ENCODE results near the gene DERA. TPM values are rescaled to one million over a fixed set of nuclear protein-coding genes. Genes with fewer than 3 reads are reported as not detected.

Gene DERA
- total and polyA plus RNA-seq, 2 of the 13 experiments (the other 11 are each of a cell fraction or from before 2014, with no cell fraction given): 24.0 to 51.3 TPM

- TF ChIP-seq TOPORS (CRISPR knock-in tag; IDR thresholded peaks at IDR 0.05) (peak; percentile 70), ZNF562 (CRISPR knock-in tag; IDR thresholded peaks at IDR 0.05; ENCODE audit: borderline replicate concordance) (no peak), ARHGAP35 (CRISPR knock-in tag; IDR thresholded peaks at IDR 0.05; ENCODE audit: borderline replicate concordance) (no peak), KLF12 (CRISPR knock-in tag; IDR thresholded peaks at IDR 0.05; ENCODE audit: borderline replicate concordance) (peak; percentile 44; the same call in 1 of the 2 replicates), ZNF292 (CRISPR knock-in tag; IDR thresholded peaks at IDR 0.05; ENCODE audit: borderline replicate concordance, low read depth) (peak; percentile 47; the same call in 1 of the 2 replicates), PAX8 (CRISPR knock-in tag; IDR thresholded peaks at IDR 0.05; ENCODE audit: borderline replicate concordance) (0 out of 2 replicates have a peak, but pooled peaks have one; percentile 72), NAIF1 (CRISPR knock-in tag; IDR thresholded peaks at IDR 0.05; ENCODE audit: borderline replicate concordance) (peak; percentile 79), TRIM22 (IDR thresholded peaks at IDR 0.05) (no peak), KMT2A (CRISPR knock-in tag; IDR thresholded peaks at IDR 0.05) (peak; percentile 88), ZNF552 (CRISPR knock-in tag; IDR thresholded peaks at IDR 0.05; ENCODE audit: borderline replicate concordance) (peak; percentile 20; the same call in 1 of the 2 replicates), ZFY (CRISPR knock-in tag; IDR thresholded peaks at IDR 0.05) (peak; percentile 92), SNRNP70 (IDR thresholded peaks at IDR 0.05; ENCODE audit: low read depth, low read length) (no peak), RFXANK (CRISPR knock-in tag; IDR thresholded peaks at IDR 0.05) (0 out of 2 replicates have a peak, but pooled peaks have one; percentile 37), YEATS2 (CRISPR knock-in tag; IDR thresholded peaks at IDR 0.05; ENCODE audit: borderline replicate concordance) (peak; percentile 86), FOXO1 (CRISPR knock-in tag; IDR thresholded peaks at IDR 0.05) (peak; percentile 6; the same call in 1 of the 2 replicates), RAD51 (IDR thresholded peaks at IDR 0.05; ENCODE audit: borderline replicate concordance) (no peak), HHEX (CRISPR knock-in tag; IDR thresholded peaks at IDR 0.05) (no peak), MIXL1 (CRISPR knock-in tag; IDR thresholded peaks at IDR 0.05) (no peak)
- TF ChIP-seq, protein P1, sequence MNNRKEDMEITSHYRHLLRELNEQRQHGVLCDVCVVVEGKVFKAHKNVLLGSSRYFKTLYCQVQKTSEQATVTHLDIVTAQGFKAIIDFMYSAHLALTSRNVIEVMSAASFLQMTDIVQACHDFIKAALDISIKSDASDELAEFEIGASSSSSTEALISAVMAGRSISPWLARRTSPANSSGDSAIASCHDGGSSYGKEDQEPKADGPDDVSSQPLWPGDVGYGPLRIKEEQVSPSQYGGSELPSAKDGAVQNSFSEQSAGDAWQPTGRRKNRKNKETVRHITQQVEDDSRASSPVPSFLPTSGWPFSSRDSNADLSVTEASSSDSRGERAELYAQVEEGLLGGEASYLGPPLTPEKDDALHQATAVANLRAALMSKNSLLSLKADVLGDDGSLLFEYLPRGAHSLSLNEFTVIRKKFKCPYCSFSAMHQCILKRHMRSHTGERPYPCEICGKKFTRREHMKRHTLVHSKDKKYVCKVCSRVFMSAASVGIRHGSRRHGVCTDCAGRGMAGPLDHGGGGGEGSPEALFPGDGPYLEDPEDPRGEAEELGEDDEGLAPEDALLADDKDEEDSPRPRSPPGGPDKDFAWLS (CRISPR knock-in tag; IDR thresholded peaks at IDR 0.05; ENCODE audit: borderline replicate concordance): no peak; the same call in 1 of the 2 replicates
- TF ChIP-seq, protein P2, sequence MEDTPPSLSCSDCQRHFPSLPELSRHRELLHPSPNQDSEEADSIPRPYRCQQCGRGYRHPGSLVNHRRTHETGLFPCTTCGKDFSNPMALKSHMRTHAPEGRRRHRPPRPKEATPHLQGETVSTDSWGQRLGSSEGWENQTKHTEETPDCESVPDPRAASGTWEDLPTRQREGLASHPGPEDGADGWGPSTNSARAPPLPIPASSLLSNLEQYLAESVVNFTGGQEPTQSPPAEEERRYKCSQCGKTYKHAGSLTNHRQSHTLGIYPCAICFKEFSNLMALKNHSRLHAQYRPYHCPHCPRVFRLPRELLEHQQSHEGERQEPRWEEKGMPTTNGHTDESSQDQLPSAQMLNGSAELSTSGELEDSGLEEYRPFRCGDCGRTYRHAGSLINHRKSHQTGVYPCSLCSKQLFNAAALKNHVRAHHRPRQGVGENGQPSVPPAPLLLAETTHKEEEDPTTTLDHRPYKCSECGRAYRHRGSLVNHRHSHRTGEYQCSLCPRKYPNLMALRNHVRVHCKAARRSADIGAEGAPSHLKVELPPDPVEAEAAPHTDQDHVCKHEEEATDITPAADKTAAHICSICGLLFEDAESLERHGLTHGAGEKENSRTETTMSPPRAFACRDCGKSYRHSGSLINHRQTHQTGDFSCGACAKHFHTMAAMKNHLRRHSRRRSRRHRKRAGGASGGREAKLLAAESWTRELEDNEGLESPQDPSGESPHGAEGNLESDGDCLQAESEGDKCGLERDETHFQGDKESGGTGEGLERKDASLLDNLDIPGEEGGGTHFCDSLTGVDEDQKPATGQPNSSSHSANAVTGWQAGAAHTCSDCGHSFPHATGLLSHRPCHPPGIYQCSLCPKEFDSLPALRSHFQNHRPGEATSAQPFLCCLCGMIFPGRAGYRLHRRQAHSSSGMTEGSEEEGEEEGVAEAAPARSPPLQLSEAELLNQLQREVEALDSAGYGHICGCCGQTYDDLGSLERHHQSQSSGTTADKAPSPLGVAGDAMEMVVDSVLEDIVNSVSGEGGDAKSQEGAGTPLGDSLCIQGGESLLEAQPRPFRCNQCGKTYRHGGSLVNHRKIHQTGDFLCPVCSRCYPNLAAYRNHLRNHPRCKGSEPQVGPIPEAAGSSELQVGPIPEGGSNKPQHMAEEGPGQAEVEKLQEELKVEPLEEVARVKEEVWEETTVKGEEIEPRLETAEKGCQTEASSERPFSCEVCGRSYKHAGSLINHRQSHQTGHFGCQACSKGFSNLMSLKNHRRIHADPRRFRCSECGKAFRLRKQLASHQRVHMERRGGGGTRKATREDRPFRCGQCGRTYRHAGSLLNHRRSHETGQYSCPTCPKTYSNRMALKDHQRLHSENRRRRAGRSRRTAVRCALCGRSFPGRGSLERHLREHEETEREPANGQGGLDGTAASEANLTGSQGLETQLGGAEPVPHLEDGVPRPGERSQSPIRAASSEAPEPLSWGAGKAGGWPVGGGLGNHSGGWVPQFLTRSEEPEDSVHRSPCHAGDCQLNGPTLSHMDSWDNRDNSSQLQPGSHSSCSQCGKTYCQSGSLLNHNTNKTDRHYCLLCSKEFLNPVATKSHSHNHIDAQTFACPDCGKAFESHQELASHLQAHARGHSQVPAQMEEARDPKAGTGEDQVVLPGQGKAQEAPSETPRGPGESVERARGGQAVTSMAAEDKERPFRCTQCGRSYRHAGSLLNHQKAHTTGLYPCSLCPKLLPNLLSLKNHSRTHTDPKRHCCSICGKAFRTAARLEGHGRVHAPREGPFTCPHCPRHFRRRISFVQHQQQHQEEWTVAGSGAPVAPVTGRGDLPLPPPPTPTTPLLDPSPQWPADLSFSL (CRISPR knock-in tag; IDR thresholded peaks at IDR 0.05): no peak
Measured at GRCh38 chr12:15882118-15882971, 28.8 kb upstream of the DERA start, which contains the start of gene STRAP (continued).

All from HepG2 (cell line).